Iris pigment epithelial cell (primary cell): ENCODE measurements around the gene NAA16.

Experiments used
- DNase-seq: peaks from one replicate; pipeline ENCODE4 v3.0.0-alpha.2; 2011; ENCODE audit warnings: low read depth

Gene NAA16

DNA sequence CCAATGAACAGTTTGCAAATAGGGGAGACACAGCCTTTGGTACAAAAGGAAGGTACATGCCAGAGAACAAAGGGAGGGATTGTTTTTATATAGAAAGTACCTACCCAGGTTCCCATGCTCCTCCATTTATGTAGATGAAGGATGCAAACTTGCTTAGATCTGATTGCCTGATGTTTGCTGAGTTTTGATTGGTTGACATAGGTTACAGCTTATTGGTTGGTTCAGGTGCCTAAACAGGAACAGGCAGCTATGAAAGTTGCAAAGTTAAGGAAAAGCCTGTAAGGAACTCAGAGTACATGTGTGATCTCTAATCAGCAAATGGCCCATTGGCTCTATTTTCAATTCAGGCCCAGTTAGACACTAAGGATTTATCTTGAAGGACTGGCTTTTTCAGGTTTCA is 6.5 kb upstream of the NAA16 start:
- no peak for DNase-seq

DNA sequence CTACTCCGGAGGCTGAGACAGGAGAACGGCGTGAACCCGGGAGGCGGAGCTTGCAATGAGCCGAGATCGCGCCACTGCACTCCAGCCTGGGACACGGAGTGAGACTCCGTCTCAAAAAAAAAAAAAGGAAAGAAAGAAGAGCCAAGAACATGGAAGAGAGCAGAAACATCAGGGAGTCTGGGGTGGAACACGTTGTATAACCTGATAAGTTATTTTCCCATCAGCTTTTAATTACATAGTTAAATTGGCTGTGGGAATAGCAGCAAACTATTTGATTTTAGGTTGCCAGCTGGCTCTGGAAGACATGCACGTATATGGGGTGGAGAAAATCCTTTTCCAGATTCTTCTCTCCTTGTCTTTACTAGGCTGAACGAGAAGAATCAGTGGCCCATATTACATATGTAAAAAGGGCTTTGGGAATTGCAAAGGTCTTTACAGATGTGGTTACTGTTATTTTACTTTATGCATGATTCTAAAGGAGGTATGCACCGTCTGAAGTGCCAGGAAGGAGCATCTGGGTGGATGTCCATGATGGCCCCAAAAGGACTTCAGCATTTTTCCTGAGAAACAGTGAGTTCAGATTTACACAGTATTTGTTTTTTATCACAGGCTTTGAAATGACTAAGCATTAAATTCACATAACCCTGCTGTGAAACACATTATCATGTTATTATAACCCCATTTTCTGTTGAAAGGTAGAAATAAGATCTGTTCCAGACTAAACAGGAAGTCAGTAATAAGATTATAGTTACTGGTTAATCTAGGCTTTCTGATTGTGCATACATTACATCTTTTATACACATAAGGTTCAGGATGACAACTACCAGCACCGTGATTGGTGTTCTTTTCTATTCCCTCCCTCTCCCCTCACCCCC is 4.6 kb upstream of the NAA16 start:
- peak; percentile 65 for DNase-seq

DNA sequence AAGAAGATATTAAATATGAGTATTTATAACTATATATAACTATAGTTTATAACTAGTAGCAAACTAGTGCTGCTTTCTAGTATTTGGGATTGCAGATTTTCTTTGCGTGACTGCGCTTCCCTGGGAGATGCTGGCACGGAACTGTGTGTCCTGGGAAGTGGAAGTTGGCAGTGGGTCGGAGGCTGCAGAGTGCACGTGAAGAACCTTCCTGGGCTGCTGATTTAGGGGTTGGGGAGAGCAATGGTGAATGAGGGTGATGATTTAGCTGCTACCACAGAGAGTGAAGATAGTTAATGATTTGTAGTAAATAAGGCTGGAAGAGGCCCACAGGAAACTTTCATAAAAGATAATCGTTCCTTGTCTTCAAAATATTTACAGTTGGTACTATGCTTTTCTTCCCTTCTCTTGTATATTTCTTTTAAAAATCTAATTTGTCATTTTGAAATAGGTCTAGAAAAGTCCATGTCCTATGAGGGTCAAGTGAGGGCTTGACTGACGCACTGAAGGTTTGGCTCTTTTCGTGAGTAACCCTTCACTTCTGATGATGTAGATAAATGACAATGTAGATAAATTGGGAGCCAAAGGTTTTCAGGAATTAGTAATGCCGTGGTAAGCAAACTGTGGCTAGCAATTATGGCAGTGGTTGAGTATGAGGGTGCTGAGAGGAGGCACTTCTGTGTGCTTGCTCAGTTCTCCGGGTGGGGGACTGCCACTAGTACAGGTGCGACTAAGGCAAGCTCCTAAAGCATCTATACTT is 3.0 kb upstream of the NAA16 start:
- DNase-seq, result peak; percentile 31

DNA sequence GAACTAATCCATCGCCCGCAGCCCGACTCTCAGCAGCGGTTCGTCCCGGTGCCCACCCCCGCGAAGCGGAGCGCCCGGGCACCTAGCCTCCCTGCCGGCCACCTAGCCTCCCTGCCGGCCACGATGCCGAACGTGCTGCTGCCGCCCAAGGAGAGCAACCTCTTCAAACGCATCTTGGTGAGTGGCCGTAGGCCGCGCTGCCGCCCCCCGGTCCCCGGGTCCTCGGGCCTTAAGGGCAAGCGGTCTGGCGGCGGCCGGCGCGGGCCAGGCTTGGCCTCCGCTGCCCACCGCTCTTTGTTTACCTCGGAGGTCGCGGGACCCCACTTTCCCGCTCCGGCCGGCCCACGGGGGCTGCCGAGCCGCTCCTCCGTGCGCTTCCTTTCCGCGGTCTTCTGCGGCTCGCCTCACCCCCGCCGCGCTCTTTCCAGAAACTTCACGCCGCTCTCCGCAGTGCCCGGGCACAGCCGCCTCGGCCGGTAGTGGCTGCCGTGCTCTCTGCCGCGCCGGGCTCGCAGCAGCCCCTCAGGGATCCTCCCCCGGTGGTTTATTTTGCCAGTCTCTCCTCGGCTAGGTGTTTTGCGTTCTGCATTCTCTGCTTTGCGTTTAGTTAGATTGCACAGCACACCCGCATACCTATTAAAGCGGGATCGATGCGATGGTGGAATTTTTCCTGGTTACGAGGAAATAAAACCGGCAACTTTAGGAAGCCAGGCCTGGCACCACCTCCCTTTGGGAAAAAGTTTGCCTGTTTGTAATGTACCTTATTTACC is 524 bp downstream of the NAA16 start:
- DNase-seq, result peak; percentile 44

DNA sequence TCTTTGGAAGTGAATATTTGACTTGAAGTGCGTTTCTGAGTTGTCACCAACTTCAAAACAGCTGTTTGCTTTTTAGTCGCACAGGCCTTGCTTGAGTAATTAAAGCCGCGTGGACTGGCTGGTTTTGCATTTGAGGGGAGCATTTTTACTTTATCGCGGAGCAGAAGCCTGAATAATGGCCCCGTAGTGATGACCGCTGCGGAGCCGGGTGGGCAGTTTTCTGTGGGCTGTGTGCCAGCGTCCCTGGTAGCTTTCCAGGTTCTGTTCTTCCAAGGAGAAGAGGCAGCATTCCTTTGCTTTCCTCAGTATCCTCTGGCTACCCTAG is 1.1 kb downstream of the NAA16 start:
- DNase-seq, result peak; percentile 47

DNA sequence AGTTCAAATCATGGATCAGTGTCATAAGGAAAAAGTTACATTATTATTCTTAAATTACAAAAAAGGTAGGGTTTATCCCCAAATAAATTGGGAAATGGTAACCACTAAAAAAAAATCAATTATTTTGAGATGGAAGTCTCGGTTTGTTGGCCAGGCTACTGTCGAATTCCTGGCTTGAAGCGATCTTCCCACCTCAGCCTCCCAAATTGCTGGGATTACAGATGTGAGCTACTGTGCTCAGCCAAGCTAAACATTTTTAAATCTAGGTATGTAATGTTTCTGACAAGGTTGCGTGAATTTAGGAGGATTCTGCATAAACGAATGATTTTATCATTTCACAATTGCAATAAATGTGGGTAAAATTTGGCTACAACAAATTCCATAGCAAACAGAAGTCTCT is 2.0 kb downstream of the NAA16 start:
- no peak for DNase-seq

DNA sequence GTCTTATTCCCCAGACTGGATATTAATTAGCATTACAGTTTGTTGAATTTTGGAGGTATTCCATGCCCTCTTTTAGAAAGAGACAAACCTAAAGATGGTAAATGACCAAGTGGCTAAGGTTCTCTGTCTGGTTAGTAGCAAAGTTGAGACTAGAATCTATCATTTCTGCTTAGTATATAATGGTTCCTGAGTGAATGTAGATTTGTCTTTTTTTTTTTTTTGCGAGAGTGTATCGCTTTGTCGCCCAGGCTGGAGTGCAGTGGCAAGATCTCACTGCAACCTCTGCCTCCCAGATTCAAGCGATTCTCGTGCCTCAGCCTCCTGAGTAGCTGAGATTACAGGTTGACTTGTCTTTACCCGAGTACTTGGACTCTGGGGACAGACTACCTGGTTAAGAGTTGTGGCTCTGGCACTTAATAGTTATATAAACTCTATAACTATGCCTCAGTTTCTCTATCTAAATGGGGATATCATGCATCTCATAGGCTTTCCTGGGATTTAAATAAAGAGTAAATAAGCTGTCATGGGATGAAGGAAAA is 2.7 kb downstream of the NAA16 start:
- no peak for DNase-seq

DNA sequence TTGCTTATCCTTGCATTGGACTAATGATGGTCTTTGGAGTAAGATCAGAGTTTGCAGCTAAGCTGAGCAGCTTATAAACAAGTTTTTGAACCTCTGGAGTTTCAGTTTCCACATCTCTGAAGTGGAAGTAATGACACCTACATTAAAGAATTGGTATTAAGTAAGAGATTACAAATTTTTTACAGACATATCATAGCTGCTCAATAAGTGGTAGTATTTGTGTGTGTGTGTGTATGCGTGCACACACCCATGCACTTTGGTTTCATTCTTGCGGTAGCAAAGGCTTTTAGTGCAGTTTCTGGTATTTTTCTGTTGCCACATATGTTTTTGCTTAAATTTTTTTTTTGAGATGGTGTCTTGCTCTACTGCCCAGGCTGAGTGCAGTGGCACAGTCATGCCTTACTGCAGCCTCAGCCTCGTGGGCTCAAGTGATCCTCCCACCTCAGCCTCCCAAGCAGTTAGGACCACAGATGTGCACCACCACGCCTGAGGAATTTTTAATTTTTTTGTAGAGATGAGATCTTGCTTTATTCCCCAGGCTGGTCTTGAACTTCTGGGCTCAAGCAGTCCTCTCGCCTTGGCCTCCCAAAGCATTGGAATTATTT is 4.5 kb downstream of the NAA16 start:
- DNase-seq, result peak; percentile 55

DNA sequence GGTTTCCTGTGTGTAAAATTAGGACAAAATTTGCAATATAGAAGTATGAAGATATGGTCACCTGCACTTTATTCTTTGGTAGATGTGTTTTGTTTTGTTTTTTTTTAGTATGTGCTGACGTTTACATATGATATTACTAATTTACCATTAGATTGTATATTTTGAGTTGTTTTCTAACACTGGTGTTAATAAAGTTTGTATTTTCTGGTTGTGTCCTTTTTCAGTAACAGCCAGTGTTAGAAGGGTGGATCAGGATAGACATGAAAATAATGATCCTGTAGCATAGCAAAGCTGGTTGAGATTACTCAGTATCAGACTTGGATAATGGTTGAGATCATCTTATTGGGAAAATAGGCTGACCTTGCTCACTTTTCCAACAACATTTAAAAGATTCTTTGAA is 6.2 kb downstream of the NAA16 start:
- no peak for DNase-seq

DNA sequence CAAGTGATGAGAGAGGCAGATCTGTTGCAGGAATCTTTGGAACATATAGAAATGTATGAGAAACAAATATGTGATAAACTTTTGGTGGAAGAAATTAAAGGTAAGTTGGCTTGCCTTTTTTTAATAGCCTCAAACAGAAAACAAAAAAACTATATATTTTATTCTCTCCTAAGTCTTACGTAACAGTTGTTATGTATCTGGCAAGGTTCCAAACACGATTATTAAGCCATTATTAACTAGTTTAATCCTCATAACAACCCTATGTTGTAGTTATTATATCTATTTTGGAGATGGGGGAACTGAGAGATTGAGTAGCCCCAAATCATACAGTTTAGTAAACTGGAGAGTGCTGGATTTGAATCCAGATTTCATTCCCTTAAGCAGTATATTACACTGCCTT is 14.7 kb downstream of the NAA16 start:
- no peak for DNase-seq

DNA sequence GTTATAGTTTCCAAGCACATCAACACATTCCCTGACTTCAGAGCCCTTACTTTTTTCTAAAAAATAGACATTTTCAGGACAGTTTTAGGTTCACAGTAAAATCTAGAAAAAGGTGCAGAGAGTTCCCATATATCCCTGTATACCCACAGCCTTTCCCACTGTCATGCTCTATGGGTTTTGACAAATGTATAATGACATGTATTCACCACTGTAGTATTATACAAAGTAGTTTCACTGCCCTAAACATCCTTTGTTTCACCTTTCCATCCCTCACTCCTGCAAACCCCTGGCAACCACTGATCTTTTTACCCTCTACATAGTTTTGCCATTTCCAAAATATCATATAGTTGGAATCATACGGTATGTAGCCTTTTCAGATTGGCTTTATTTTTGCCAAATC is 15.6 kb downstream of the NAA16 start:
- DNase-seq, result no peak

DNA sequence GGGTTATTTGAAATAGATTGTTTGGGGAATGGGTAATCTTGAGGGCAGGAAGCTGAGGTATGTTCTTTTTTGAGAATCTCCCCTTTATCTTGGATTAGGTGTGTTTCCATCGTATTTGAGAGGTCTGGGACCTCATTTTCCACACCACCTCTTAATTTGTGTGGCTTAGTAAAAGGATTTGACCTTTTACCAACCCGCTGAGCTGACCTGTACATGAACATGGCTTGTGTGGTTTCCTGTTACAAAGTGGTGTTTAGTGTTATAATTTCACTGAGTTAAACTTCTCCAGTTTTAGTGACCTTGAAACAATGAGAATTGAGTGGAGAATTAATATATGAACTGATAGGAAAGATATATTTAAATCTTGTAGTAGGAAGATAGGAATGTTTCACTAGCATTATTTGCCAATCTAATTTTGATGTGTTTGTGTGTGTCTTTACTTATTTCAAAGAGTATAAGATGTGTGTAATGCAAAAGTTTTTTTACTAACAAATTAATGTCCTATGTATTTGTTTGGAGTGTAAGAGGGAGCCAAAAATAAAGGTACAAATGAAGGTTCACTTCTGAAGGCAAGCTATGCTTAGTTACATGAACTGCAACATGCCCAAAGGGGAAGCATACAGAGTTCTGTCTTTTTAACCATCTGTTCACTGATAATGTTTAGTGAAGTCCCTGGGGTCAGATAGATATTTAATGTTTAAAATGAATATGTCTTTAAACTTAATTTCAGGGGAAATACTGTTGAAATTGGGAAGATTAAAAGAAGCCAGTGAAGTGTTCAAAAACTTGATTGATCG is 17.1 kb downstream of the NAA16 start:
- peak; percentile 63 for DNase-seq

DNA sequence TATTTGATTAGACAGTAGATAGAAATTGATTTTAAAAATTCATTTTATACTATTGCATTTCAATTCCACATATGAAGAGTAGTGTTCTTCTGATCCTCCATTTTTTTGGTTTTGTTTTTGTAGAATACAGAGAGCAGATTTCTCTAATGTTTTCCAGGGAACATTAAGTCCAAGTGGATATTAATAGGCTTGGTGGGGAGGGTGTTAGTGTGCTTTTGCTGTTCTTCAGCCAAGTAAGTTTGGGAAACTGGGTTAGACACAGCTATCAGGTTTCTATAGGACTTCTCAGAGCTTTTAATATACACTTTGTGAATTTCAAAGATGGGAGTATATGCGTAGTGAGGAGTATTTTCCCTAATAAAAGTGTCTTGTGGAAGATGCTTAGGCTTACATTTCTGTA is 21.8 kb downstream of the NAA16 start:
- DNase-seq, result peak; percentile 14

DNA sequence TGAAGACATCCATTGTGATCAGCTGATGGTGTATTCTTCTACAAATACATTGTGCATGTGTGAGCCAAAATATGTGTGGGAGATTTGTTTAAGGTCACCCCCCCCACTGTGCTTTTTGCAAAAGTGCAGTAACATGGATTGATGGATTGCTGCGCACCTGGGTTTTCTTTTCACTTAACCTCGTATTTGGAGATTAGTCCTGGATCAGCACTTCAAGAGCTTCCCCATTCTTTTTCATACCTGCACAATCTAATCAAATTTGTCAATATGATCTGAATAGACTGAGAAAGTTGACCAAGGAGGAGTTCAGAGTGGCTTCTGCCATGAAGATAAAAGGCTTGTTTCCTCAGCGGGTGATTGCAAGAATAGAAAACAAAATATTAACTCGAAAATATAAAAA is 23.7 kb downstream of the NAA16 start:
- no peak for DNase-seq

DNA sequence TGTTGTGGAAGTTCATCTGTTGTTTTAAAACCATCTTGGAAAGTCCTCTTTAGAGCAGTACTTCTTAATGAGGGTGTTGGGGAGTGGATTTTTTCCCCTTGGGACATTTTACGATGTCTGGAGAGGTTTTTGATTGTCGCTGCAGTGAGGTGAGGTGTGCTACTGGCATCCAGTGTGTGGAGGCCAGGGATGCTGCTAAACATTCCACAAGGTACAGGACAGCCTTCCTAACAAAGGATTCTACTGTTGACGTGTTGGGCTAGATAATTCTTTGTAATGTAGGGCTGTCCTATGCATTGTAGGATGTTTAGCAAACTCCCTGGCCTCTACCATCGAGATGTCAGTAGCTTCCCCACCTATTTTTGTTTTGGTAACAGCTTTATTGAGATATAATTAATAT is 33.3 kb downstream of the NAA16 start:
- no peak for DNase-seq

DNA sequence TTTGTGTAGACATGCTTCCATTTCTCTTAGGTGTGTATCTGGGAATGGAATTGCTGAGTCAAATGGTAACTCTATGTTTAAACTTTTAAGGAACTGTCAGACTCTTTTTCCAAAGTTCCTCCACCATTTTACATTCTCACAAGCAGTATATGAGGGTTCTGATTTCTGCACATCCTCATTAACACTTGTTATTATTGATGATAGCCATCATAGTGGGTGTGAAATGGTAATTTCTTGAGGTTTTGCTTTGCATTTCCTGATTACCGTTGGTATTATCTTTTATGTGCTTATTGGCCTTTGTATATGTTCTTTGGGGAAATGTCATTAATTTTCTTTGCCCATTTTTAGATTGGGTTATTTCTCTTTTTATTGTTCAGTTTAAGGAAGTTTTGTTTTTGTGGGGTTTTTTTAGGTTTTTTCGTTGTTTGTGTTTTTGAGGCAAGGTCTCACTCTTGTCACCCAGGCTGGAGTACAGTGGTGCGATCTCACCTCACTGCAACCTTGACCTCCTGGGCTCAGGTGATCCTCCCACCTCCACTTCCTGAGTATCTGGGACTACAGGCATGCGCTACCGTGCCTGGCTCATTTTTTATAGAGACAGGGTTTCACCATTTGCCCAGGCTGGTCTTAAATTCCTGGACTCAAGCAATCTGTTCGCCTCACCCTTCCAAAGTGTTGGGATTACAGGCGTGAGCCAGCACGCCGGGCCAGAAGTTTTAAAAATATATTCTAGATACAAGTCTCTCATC is 34.3 kb downstream of the NAA16 start:
- DNase-seq, result no peak

DNA sequence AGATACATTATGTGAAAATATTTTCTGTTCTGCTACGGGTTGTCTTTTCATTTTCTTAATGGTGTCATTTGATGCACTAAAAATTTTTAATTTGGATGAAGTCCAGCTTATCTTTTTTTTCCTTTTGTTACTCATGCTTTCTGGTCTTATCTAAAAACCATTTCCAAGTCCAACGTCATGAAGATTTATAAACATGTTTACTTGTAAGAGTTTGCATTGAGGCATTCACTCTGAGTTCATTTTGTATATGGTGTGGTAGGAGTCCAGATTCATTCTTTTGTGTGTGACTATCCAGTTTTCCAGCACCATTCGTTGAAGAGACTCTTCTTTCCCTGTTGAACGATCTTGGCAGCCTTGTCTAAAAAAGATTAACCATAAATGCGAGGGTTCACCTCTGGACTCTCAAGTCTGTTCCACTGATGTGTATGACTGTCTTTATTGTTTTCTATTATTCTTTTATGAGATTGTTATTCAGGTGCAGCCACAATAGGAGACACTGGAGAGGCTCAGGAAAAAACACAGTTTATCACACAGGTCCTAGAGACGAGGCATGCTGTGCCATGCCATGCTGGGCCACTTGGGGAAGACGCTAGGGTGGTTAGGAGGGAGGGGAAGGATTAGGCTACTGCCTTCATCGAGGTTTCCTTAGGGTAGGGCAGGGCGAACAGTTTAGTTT is 35.0 kb downstream of the NAA16 start:
- DNase-seq, result peak; percentile 37

DNA sequence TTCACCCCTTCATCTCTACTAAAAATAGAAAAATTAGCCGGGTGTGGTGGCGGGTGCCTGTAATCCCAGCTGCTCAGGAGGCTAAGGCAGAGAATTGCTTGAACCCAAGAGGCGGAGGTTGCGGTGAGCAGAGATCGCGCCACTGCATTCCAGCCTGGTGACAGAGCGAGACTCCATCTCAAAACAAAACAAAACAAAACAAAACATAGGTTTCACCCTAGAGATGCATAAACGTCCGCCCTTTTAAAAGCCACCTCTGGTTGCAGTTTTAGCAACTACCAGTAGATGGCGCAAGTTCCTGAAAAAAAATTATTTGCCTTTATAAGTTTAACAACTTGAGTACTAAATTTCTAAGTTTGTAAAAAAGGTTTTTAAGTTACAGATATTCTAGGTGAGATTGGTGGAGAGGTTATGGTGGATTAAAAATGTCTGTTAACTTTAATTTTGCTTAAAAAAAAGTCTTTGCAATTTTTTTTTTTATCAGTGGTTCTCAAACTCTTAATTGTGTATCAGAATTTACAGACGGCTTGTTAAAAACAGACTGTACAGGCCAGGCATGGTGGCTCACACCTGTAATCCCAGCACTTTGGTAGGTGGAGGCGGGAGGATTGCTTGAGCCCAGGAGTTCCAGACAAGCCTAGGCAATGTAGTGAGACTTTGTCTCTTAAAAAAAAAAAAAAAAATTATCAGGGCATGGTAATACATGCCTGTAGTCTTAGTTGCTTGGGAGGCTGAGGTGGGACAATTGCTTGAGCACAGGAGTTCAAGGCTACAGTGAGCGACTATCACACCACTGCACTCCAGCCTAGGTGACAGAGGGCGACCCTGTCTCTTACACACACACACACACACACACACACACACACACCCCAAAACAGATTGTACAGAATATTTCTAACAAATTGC is 42.1 kb downstream of the NAA16 start:
- DNase-seq, result peak; percentile 58

DNA sequence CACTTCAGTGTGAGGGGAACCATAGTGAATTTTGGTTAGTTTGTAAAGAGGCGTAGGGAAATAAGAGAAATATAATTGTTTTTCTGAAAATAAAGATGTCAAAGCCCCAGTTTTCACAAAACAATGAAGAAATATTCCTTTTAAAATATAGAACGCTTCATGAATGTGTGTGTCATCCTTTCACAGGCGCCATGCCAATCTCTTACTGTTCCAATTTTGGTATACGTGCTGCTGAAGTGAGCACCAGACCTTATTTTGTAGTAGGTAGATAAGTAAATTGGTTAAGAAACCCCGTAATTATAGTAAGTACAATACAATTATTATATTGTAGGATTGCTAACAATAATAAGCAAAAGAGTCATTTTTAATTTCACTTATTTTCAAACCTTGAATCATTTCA is 43.3 kb downstream of the NAA16 start:
- DNase-seq, result peak; percentile 29
